ENCODE results near the gene MGLL. TPM values are rescaled to one million over a fixed set of nuclear protein-coding genes. Genes with fewer than 3 reads are reported as not detected.

Gene MGLL
- total RNA-seq, 2 experiments from 2014 or later, result 19.2 to 21.6 TPM

DNA sequence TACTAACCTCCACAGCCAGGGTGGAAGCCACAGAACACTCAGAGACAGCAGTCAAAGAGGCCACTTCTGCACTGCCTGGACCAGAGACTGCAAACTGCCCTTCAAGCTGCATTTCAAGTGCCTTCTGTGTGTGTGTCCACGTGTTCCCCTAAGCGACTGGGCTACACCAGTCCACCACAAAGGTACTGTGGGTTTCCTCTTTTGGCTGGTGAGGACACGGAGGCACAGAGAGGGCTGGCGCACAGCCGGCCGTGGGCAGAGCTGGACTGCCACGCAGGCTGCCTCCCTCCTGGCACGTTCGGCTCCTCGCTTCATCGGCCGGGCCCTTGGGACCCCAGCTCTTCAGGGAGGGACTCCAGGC lies 60.9 kb downstream of the MGLL start:
- peak overlapping the region; percentile 31; the same call in 1 of the 2 replicates for H3K4me2 ChIP-seq (ENCODE audit: low read length)
- H3K9me2 ChIP-seq (ENCODE audit: insufficient read depth, low read length), result no peaks in the 10 kb centered on the region
- no peaks in the 10 kb centered on the region for H3K9me3 ChIP-seq (ENCODE audit: low read length)
- H3K4me3 ChIP-seq (ENCODE audit: low read depth, low read length, poor library complexity, severe bottlenecking), result no peak overlapping the region
- ChIA-PET CTCF (ENCODE audit: unreplicated experiment) (interaction anchor here (0.5 kb wide), 1 partner anchor 21 kb away, joined by 3 read pairs; no protein-coding TSS in a partner anchor), POLR2A (interaction anchor here (0.7 to 1.6 kb wide), 5 partner anchors 11 to 1701 kb away, joined by 3 to 8 read pairs (median 4); no protein-coding TSS in a partner anchor)
- H3K4me1 ChIP-seq (ENCODE audit: insufficient read depth, low read length, poor library complexity, severe bottlenecking), result peaks cover 15% of the 10 kb centered on the region
- no peaks in the 10 kb centered on the region for H3K79me2 ChIP-seq (ENCODE audit: insufficient read depth, low read depth, low read length)
- no peaks in the 10 kb centered on the region for H4K20me1 ChIP-seq (ENCODE audit: insufficient read depth, low read length)
- H3K36me3 ChIP-seq (ENCODE audit: insufficient read depth, low read length), result no peaks in the 10 kb centered on the region
- no peak for DNase-seq (ENCODE audit: low spot score)
- no peak overlapping the region for H3K27ac ChIP-seq (ENCODE audit: low read depth, low read length, poor library complexity, severe bottlenecking)
- intact Hi-C loops (cut with micrococcal nuclease; ENCODE audit: unreplicated experiment), result no loop called here
- no peak for TF ChIP-seq EZH2phosphoT487 (IDR thresholded peaks at IDR 0.05; ENCODE audit: borderline replicate concordance, low read depth, low read length)
- TF ChIP-seq, protein P1, sequence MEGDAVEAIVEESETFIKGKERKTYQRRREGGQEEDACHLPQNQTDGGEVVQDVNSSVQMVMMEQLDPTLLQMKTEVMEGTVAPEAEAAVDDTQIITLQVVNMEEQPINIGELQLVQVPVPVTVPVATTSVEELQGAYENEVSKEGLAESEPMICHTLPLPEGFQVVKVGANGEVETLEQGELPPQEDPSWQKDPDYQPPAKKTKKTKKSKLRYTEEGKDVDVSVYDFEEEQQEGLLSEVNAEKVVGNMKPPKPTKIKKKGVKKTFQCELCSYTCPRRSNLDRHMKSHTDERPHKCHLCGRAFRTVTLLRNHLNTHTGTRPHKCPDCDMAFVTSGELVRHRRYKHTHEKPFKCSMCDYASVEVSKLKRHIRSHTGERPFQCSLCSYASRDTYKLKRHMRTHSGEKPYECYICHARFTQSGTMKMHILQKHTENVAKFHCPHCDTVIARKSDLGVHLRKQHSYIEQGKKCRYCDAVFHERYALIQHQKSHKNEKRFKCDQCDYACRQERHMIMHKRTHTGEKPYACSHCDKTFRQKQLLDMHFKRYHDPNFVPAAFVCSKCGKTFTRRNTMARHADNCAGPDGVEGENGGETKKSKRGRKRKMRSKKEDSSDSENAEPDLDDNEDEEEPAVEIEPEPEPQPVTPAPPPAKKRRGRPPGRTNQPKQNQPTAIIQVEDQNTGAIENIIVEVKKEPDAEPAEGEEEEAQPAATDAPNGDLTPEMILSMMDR (conservative IDR thresholded peaks at IDR 0.05; ENCODE audit: low read length), result no peak
- peak overlapping the region; percentile 48 for H2AFZ ChIP-seq (ENCODE audit: low read length)
- no TSS peak for BruUV-seq (replicated peaks)

DNA sequence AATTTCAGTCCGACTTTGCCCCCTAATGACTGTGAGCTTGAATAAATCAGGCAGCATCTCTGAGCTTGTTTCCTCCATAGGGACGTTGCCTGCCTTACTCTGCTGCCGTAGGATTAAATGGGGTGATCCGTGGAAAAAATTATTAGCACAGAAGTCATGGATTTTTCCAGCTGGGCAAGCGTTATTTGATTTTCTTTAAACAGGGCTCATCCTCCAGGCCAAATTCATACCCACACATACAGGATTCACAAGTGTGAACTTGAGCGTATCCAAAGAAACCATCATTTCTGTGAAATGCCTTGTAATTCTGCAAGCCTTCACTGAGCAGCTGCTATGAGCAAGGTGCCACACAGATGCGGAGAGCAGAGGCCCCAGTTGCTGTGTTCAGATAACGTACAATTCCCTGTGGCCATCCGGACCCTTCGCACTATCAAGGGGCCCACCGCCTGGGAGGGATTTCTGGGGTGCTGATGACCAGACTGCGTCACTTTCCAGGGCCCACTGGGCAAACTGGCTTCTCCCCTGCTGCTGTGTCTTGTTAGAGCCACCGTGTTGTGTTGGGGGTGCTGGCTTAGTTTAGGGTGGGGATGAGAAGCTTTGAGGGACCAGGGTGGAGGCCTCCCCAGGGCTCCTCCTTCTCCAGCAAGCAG lies 61.4 kb downstream of the MGLL start:
- H2AFZ ChIP-seq (ENCODE audit: low read length), result no peak overlapping the region; the same call in 1 of the 2 replicates
- no peak for DNase-seq (ENCODE audit: low spot score)
- H3K27ac ChIP-seq (ENCODE audit: low read depth, low read length, poor library complexity, severe bottlenecking), result no peak overlapping the region
- peaks cover 15% of the 10 kb centered on the region for H3K4me1 ChIP-seq (ENCODE audit: insufficient read depth, low read length, poor library complexity, severe bottlenecking)
- no peak overlapping the region for H3K4me2 ChIP-seq (ENCODE audit: low read length)
- H3K36me3 ChIP-seq (ENCODE audit: insufficient read depth, low read length), result no peaks in the 10 kb centered on the region
- CTCF ChIA-PET (ENCODE audit: unreplicated experiment), result interaction anchor here (0.5 kb wide), 1 partner anchor 21 kb away, joined by 3 read pairs; no protein-coding TSS in a partner anchor
- BruUV-seq (replicated peaks), result no TSS peak
- intact Hi-C loops (cut with micrococcal nuclease; ENCODE audit: unreplicated experiment), result no loop called here
- H4K20me1 ChIP-seq (ENCODE audit: insufficient read depth, low read length), result no peaks in the 10 kb centered on the region
- no peak for TF ChIP-seq EZH2phosphoT487 (IDR thresholded peaks at IDR 0.05; ENCODE audit: borderline replicate concordance, low read depth, low read length)
- TF ChIP-seq, protein P1 (conservative IDR thresholded peaks at IDR 0.05; ENCODE audit: low read length), result no peak
- no peaks in the 10 kb centered on the region for H3K79me2 ChIP-seq (ENCODE audit: insufficient read depth, low read depth, low read length)
- no peaks in the 10 kb centered on the region for H3K9me3 ChIP-seq (ENCODE audit: low read length)
- no peak overlapping the region for H3K4me3 ChIP-seq (ENCODE audit: low read depth, low read length, poor library complexity, severe bottlenecking)
- no peaks in the 10 kb centered on the region for H3K9me2 ChIP-seq (ENCODE audit: insufficient read depth, low read length)
- POLR2A ChIA-PET, result interaction anchor here (0.5 to 1.3 kb wide), 3 partner anchors 18 to 1700 kb away, joined by 3 read pairs; partner anchors contain the start of gene MCM2

DNA sequence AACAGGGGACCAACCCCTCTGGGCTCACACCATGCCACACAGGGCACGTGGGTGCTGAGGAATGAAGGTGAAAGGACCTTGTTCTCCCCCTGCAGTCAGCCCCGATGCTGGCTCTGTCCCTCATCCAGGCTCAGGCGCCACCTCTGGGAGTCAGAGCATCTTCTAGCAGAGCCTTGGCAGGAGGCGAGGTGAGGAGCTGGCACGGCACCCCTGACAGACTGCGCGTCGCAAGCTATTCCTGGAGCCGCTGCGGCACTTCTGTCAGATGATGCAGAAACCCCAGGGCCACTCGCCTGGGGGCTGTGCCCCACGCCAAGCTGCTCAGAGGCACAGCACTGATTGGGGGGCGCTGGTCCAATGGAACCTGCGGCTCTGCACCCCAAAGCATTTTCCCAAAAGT lies 62.0 kb downstream of the MGLL start:
- Histone ChIP-seq H3K4me2 (ENCODE audit: low read length) (no peak overlapping the region), H3K36me3 (ENCODE audit: insufficient read depth, low read length) (no peaks in the 10 kb centered on the region), H3K4me1 (ENCODE audit: insufficient read depth, low read length, poor library complexity, severe bottlenecking) (peaks cover 15% of the 10 kb centered on the region), H3K79me2 (ENCODE audit: insufficient read depth, low read depth, low read length) (no peaks in the 10 kb centered on the region), H3K4me3 (ENCODE audit: low read depth, low read length, poor library complexity, severe bottlenecking) (no peak overlapping the region), H3K9me2 (ENCODE audit: insufficient read depth, low read length) (no peaks in the 10 kb centered on the region), H3K9me3 (ENCODE audit: low read length) (no peaks in the 10 kb centered on the region), H2AFZ (ENCODE audit: low read length) (no peak overlapping the region), H3K27ac (ENCODE audit: low read depth, low read length, poor library complexity, severe bottlenecking) (no peak overlapping the region), H4K20me1 (ENCODE audit: insufficient read depth, low read length) (no peaks in the 10 kb centered on the region)
- no peak for DNase-seq (ENCODE audit: low spot score)
- POLR2A ChIA-PET, result interaction anchor here (0.5 to 1.3 kb wide), 2 partner anchors 18 to 162 kb away, joined by 3 read pairs; partner anchors contain the start of gene MCM2
- TF ChIP-seq, protein P1 (conservative IDR thresholded peaks at IDR 0.05; ENCODE audit: low read length), result no peak
- TF ChIP-seq EZH2phosphoT487 (IDR thresholded peaks at IDR 0.05; ENCODE audit: borderline replicate concordance, low read depth, low read length), result no peak
- intact Hi-C loops (cut with micrococcal nuclease; ENCODE audit: unreplicated experiment), result no loop called here
- CTCF ChIA-PET (ENCODE audit: unreplicated experiment), result no interaction called here
- BruUV-seq (replicated peaks), result no TSS peak

Measured in OCI-LY7 (cell line).